GM23338 (cell line): ENCODE measurements around the gene JAK3. TPM values are rescaled to one million over a fixed set of nuclear protein-coding genes. Genes with fewer than 3 reads are reported as not detected.

Source experiments
- ATAC-seq: fragments of 200-7000 bp; cut with Tn5 transposase; 3 replicates; pipeline ENCODE4 v1.9.1; 2020
- DNase-seq: peaks from one replicate; pipeline ENCODE4 v3.0.0-alpha.2; 2015; ENCODE audit warnings: low spot score
- H2AFZ ChIP-seq: fragments of 200-600 bp; sonication (generic); 2 replicates; pipeline ENCODE4 v1.8.0; 2016; ENCODE audit warnings: antibody characterized with exemption, mild to moderate bottlenecking, moderate library complexity
- H3F3A ChIP-seq: fragments of 200-600 bp; sonication (generic); replicated peaks from 2 replicates; pipeline ENCODE4 v1.8.0; 2017; ENCODE audit warnings: antibody characterized with exemption, mixed run types, low read depth
- H3K27ac ChIP-seq: fragments of 200-600 bp; sonication (generic); 2 replicates; pipeline ENCODE4 v1.6.1; 2016; ENCODE audit warnings: low read depth
- H3K27me3 ChIP-seq: fragments of 200-600 bp; sonication (generic); 2 replicates; pipeline ENCODE4 v1.8.0; 2016; ENCODE audit warnings: mild to moderate bottlenecking, mixed run types, moderate library complexity; ENCODE audit not compliant: insufficient read depth
- H3K36me3 ChIP-seq: fragments of 200-600 bp; sonication (generic); 2 replicates; pipeline ENCODE4 v1.8.0; 2016; ENCODE audit warnings: mild to moderate bottlenecking; ENCODE audit not compliant: insufficient read depth
- H3K4me1 ChIP-seq: fragments of 200-600 bp; sonication (generic); 2 replicates; pipeline ENCODE4 v1.8.0; 2016; ENCODE audit warnings: mild to moderate bottlenecking, moderate library complexity; ENCODE audit not compliant: insufficient read depth
- H3K4me2 ChIP-seq: fragments of 200-600 bp; sonication (generic); 2 replicates; pipeline ENCODE4 v1.7.1; 2017; ENCODE audit warnings: mixed run types
- H3K4me3 ChIP-seq: fragments of 200-600 bp; sonication (generic); 2 replicates; pipeline ENCODE4 v1.6.1; 2016; ENCODE audit warnings: mixed run types
- H3K79me2 ChIP-seq: fragments of 200-600 bp; sonication (generic); replicated peaks from 2 replicates; pipeline ENCODE4 v1.8.0; 2017; ENCODE audit warnings: mild to moderate bottlenecking; ENCODE audit not compliant: insufficient read depth
- H3K9me2 ChIP-seq: fragments of 200-600 bp; sonication (generic); 2 replicates; pipeline ENCODE4 v1.8.0; 2017; ENCODE audit not compliant: insufficient read depth
- H4K20me1 ChIP-seq: fragments of 200-600 bp; sonication (generic); replicated peaks from 2 replicates; pipeline ENCODE4 v1.8.0; 2017; ENCODE audit warnings: mild to moderate bottlenecking; ENCODE audit not compliant: insufficient read depth
- H3K27ac Mint-ChIP-seq: 2 replicates; pipeline ENCODE4 v1.8.0; 2020; ENCODE audit warnings: inconsistent platforms, mild to moderate bottlenecking, moderate library complexity, mixed read lengths
- H3K27me3 Mint-ChIP-seq: 3 replicates; pipeline ENCODE4 v1.8.0; 2022; ENCODE audit warnings: low read depth, mild to moderate bottlenecking, moderate library complexity, mixed read lengths, inconsistent platforms; ENCODE audit not compliant: insufficient read depth, poor library complexity
- H3K36me3 Mint-ChIP-seq: 3 replicates; pipeline ENCODE4 v1.8.0; 2021; ENCODE audit warnings: low read depth, mild to moderate bottlenecking, inconsistent platforms, moderate library complexity, mixed read lengths
- H3K4me1 Mint-ChIP-seq: 3 replicates; pipeline ENCODE4 v1.8.0; 2020; ENCODE audit warnings: mild to moderate bottlenecking, inconsistent platforms, mixed read lengths
- H3K4me3 Mint-ChIP-seq: 3 replicates; pipeline ENCODE4 v1.8.0; 2021; ENCODE audit warnings: moderate library complexity, mild to moderate bottlenecking, inconsistent platforms, mixed read lengths
- H3K9me3 Mint-ChIP-seq: 3 replicates; pipeline ENCODE4 v1.8.0; 2020; ENCODE audit warnings: moderate library complexity, mild to moderate bottlenecking, inconsistent platforms, mixed read lengths
- CREB1 ChIP-seq: fragments of 250-450 bp; sonication (Bioruptor Pico); IDR thresholded peaks from 2 replicates; pipeline ENCODE4 v1.5.0; 2020; ENCODE audit warnings: low read depth, mild to moderate bottlenecking, moderate library complexity
- EZH2phosphoT487 ChIP-seq: fragments of 200-600 bp; sonication (generic); IDR thresholded peaks from one replicate; pipeline ENCODE4 v1.8.1; 2018; ENCODE audit warnings: antibody characterized with exemption; ENCODE audit not compliant: unreplicated experiment
- STAT1 ChIP-seq: IDR thresholded peaks from one replicate; pipeline ENCODE4 v1.6.1; 2016; ENCODE audit warnings: antibody characterized with exemption; ENCODE audit not compliant: unreplicated experiment
- ZNF462 ChIP-seq: fragments of 250-450 bp; sonication (Bioruptor Pico); IDR thresholded peaks from 2 replicates; pipeline ENCODE4 v1.5.0; 2020; ENCODE audit warnings: mild to moderate bottlenecking, moderate library complexity
- polyA plus RNA-seq: library from polyadenylated mRNA; unstranded; fragments of >200 nt; fragmentation: Nextera tagmentation; extraction: Ambion mirVana; gene quantifications from 2 replicates; pipeline ENCODE4 v1.2.1, GENCODE V29; 2016
- total RNA-seq: library from RNA; depleted of rRNA; stranded (reverse); fragments of >200 nt; shearing (Covaris generic); gene quantifications from 2 replicates; pipeline ENCODE4 v1.2.3, GENCODE V29; 2014
- TF ChIP-seq, protein P1 (sequence below): IDR thresholded peaks from one replicate; pipeline ENCODE4 v1.6.1; 2018; ENCODE audit warnings: antibody characterized with exemption; ENCODE audit not compliant: unreplicated experiment

Gene JAK3
- total and polyA plus RNA-seq, 2 experiments from 2014 or later, result 2.9 to 5.4 TPM

- TF ChIP-seq ZNF462 (CRISPR knock-in tag) (no peak), STAT1 (no peak), CREB1 (0 out of 2 replicates have a peak, but pooled peaks have one; percentile 5)
These were observed 17.8 kb downstream of the JAK3 start (continued) for GRCh38 chr19:17829855-17830566.

- H3K36me3 Mint-ChIP-seq, result no peaks in the 10 kb centered on the region
- DNase-seq, result no peak
- Histone ChIP-seq H2AFZ (no peak overlapping the region), H3K4me3 (no peak overlapping the region), H3K4me2 (no peak overlapping the region), H3F3A (peaks cover 7% of the 10 kb centered on the region), H3K9me2 (no peaks in the 10 kb centered on the region), H3K4me1 (peaks cover 7% of the 10 kb centered on the region; the same call in 1 of the 2 replicates), H3K79me2 (no peaks in the 10 kb centered on the region), H3K27ac (no peak overlapping the region), H3K27me3 (no peaks in the 10 kb centered on the region), H4K20me1 (no peaks in the 10 kb centered on the region), H3K36me3 (no peaks in the 10 kb centered on the region)
- H3K4me3 Mint-ChIP-seq, result no peak overlapping the region
- no peaks in the 10 kb centered on the region for H3K9me3 Mint-ChIP-seq
- H3K27me3 Mint-ChIP-seq, result peaks cover 14% of the 10 kb centered on the region
- ATAC-seq, result no peak
- TF ChIP-seq, protein P1, sequence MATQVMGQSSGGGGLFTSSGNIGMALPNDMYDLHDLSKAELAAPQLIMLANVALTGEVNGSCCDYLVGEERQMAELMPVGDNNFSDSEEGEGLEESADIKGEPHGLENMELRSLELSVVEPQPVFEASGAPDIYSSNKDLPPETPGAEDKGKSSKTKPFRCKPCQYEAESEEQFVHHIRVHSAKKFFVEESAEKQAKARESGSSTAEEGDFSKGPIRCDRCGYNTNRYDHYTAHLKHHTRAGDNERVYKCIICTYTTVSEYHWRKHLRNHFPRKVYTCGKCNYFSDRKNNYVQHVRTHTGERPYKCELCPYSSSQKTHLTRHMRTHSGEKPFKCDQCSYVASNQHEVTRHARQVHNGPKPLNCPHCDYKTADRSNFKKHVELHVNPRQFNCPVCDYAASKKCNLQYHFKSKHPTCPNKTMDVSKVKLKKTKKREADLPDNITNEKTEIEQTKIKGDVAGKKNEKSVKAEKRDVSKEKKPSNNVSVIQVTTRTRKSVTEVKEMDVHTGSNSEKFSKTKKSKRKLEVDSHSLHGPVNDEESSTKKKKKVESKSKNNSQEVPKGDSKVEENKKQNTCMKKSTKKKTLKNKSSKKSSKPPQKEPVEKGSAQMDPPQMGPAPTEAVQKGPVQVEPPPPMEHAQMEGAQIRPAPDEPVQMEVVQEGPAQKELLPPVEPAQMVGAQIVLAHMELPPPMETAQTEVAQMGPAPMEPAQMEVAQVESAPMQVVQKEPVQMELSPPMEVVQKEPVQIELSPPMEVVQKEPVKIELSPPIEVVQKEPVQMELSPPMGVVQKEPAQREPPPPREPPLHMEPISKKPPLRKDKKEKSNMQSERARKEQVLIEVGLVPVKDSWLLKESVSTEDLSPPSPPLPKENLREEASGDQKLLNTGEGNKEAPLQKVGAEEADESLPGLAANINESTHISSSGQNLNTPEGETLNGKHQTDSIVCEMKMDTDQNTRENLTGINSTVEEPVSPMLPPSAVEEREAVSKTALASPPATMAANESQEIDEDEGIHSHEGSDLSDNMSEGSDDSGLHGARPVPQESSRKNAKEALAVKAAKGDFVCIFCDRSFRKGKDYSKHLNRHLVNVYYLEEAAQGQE, result no peak
- no peak for TF ChIP-seq EZH2phosphoT487
- no peak overlapping the region for H3K27ac Mint-ChIP-seq
- peaks cover 7% of the 10 kb centered on the region; the same call in 2 of the 3 replicates for H3K4me1 Mint-ChIP-seq
These were observed 21.2 kb downstream of the JAK3 start for GRCh38 chr19:17826508-17827056.
